Endothelial cell of umbilical vein (primary cell): Measurements from ENCODE around the gene C16orf89. TPM values are rescaled to one million over a fixed set of nuclear protein-coding genes. Genes with fewer than 3 reads are reported as not detected.
"Not testable (repeated sequence)": the region's sequence is repeated elsewhere in the genome, so short reads cannot be mapped to it uniquely, and the experiment has no call there.

Experiments
- BruUV-seq: library from RNA; stranded (reverse); fragments of 400-500 nt; replicated peaks from 2 replicates; lab custom pipeline; 2021; lab: Mats Ljungman, UMichigan
- CTCF ChIA-PET: fragments of 300-600, 350-600 bp; sonication (Branson Sonifier 250); formaldehyde crosslinking; loops from one replicate; lab custom pipeline; 2021; ENCODE audit warnings: antibody characterized with exemption, inconsistent platforms; lab: Charles Lee
- POLR2A ChIA-PET: fragments of 300-600, 350-600 bp; sonication (Branson Sonifier 250); formaldehyde crosslinking; loops from one replicate; lab custom pipeline; 2021; ENCODE audit warnings: antibody characterized with exemption, inconsistent platforms; lab: Charles Lee
- DNase-seq: peaks from one replicate; pipeline ENCODE4 v3.0.0-alpha.2; 2011; ENCODE audit warnings: low read depth, low spot score
- FAIRE-seq: peaks from 2 replicates; lab custom pipeline; 2011; peaks lifted over from hg19 to GRCh38; lab: Jason Lieb, UNC
- H2AFZ ChIP-seq: 2 replicates; pipeline ENCODE4 v1.6.0; 2012; ENCODE audit warnings: low read depth, low read length, control low read depth, inconsistent platforms
- H3K27ac ChIP-seq: 2 replicates; pipeline ENCODE4 v1.5.1; 2011; ENCODE audit warnings: low read depth, mild to moderate bottlenecking, control low read depth, low read length, moderate library complexity; ENCODE audit not compliant: insufficient read depth
- H3K27me3 ChIP-seq, 2 experiments: 2 replicates each; pipeline versions ENCODE4 v1.6.0 to v1.6.1; 2011; ENCODE audit warnings: low read length in 2 of 2, mixed read lengths in 1 of 2; ENCODE audit not compliant: control insufficient read depth in 2 of 2, insufficient read depth in 2 of 2
- H3K36me3 ChIP-seq, 2 experiments: 2 replicates in 1 of 2; 3 replicates in 1 of 2; pipeline ENCODE4 v1.5.1; 2011; ENCODE audit warnings: low read length in 2 of 2, mild to moderate bottlenecking in 1 of 2, moderate library complexity in 1 of 2; ENCODE audit not compliant: control insufficient read depth in 2 of 2, insufficient read depth in 2 of 2; ENCODE audit errors: extremely low read depth in 1 of 2
- H3K4me1 ChIP-seq: 3 replicates; pipeline ENCODE4 v1.5.1; 2011; ENCODE audit warnings: mild to moderate bottlenecking, low read length; ENCODE audit not compliant: control insufficient read depth, insufficient read depth; ENCODE audit errors: extremely low read depth
- H3K4me2 ChIP-seq: 2 replicates; pipeline ENCODE4 v1.6.1; 2011; ENCODE audit warnings: low read length, control low read depth, mixed read lengths; ENCODE audit not compliant: insufficient read depth
- H3K4me3 ChIP-seq, 3 experiments: fragments of 200-600 bp in 1 of 3; sonication (generic), shearing (Covaris generic) in 1 of 3; replicated peaks in 1 of 3; 2 replicates each; pipeline ENCODE4 v1.5.1; 2011 to 2016; ENCODE audit warnings: control low read depth in 3 of 3, low read length in 3 of 3, mild to moderate bottlenecking in 2 of 3, inconsistent platforms in 1 of 3, low read depth in 1 of 3, moderate library complexity in 1 of 3; ENCODE audit not compliant: insufficient read depth in 1 of 3
- H3K79me2 ChIP-seq: 2 replicates; pipeline ENCODE4 v1.6.0; 2012; ENCODE audit warnings: low read length, inconsistent platforms; ENCODE audit not compliant: control insufficient read depth, insufficient read depth
- H3K9ac ChIP-seq: replicated peaks from 2 replicates; pipeline ENCODE3; 2011; ENCODE audit warnings: low read length, control low read depth; ENCODE audit not compliant: insufficient read depth; ENCODE audit errors: extremely low read depth
- H3K9me1 ChIP-seq: replicated peaks from 3 replicates; pipeline ENCODE4 v1.6.0; 2011; ENCODE audit warnings: mild to moderate bottlenecking, low read length; ENCODE audit not compliant: control insufficient read depth, insufficient read depth; ENCODE audit errors: extremely low read depth
- H3K9me3 ChIP-seq: replicated peaks from 2 replicates; pipeline ENCODE4 v1.5.1; 2012; ENCODE audit warnings: low read length, inconsistent platforms; ENCODE audit not compliant: control insufficient read depth, insufficient read depth
- H4K20me1 ChIP-seq: replicated peaks from 2 replicates; pipeline ENCODE3; 2011; ENCODE audit warnings: mild to moderate bottlenecking, low read length; ENCODE audit not compliant: control insufficient read depth, insufficient read depth; ENCODE audit errors: extremely low read depth
- CTCF ChIP-seq, 2 donors: IDR thresholded peaks; 1 replicate in 1 of 2; 2 replicates in 1 of 2; pipeline ENCODE4 v1.5.1; 2011; ENCODE audit warnings: low read length in 2 of 2, mild to moderate bottlenecking in 2 of 2, moderate library complexity in 2 of 2, control low read depth in 1 of 2, inconsistent platforms in 1 of 2, low read depth in 1 of 2; ENCODE audit not compliant: insufficient read depth in 1 of 2; ENCODE audit errors: extremely low read depth in 1 of 2
- EZH2 ChIP-seq: IDR thresholded peaks from 2 replicates; pipeline ENCODE4 v1.6.1; 2012; ENCODE audit warnings: borderline replicate concordance, low read depth, mild to moderate bottlenecking, moderate library complexity, low read length, inconsistent platforms; ENCODE audit not compliant: severe bottlenecking
- FOS ChIP-seq: IDR thresholded peaks from 2 replicates; pipeline ENCODE4 v1.6.1; 2011; ENCODE audit warnings: mild to moderate bottlenecking, low read length, moderate library complexity, borderline replicate concordance; ENCODE audit not compliant: insufficient read depth
- GATA2 ChIP-seq: IDR thresholded peaks from 2 replicates; pipeline ENCODE4 v1.7.0; 2011; ENCODE audit warnings: low read depth, mild to moderate bottlenecking, moderate library complexity, mixed read lengths, low read length; ENCODE audit not compliant: insufficient read length, insufficient read depth
- JUN ChIP-seq: IDR thresholded peaks from 2 replicates; pipeline ENCODE4 v1.6.1; 2011; ENCODE audit warnings: borderline replicate concordance, low read depth; ENCODE audit not compliant: insufficient read length, insufficient read depth
- MYC ChIP-seq: IDR thresholded peaks from one replicate; pipeline ENCODE4 v1.6.1; 2011; ENCODE audit warnings: mild to moderate bottlenecking, low read depth, low read length
- POLR2A ChIP-seq: IDR thresholded peaks from 2 replicates; pipeline ENCODE4 v1.6.1; 2012; ENCODE audit warnings: low read depth, mild to moderate bottlenecking, control low read depth, low read length
- POLR2AphosphoS5 ChIP-seq: IDR thresholded peaks from 2 replicates; pipeline ENCODE4 v1.6.1; 2012; ENCODE audit warnings: low read depth, mild to moderate bottlenecking, control low read depth, low read length, moderate library complexity; ENCODE audit not compliant: insufficient read depth
- dilution Hi-C: fragments of 300-500 bp; cut with MboI; formaldehyde crosslinking; loops from one replicate; pipeline ENCODE4 v1.15.0; 2019; ENCODE audit warnings: low sequenced_read_pairs; ENCODE audit not compliant: extremely low pct_ligation_motif_present
- intact Hi-C: fragments of 100-400 bp; cut with micrococcal nuclease; formaldehyde crosslinking; loops from one replicate; pipeline ENCODE4 v1.10.0; 2022
- polyA plus RNA-seq, 4 experiments: library from polyadenylated mRNA; depleted of rRNA in 3 of 4; stranded (reverse) in 3 of 4; unstranded in 1 of 4; fragments of >200 nt; gene quantifications; 2 replicates each; pipeline versions ENCODE4 v1.2.1 to v1.2.3, GENCODE V29; 2011 to 2012; ENCODE audit warnings: missing spikeins in 1 of 4
- total RNA-seq: library from RNA; stranded (reverse); gene quantifications from 2 replicates; pipeline ENCODE4 v1.2.3, GENCODE V29; 2021
- TF ChIP-seq, protein P1 (sequence below): IDR thresholded peaks from 2 replicates; pipeline ENCODE4 v1.6.1; 2011; ENCODE audit not compliant: insufficient read depth, insufficient read length

Gene C16orf89
- total and polyA plus RNA-seq, 2 donors (not counting 3 experiments of a cell fraction or from before 2014, with no cell fraction given), result not detected

GRCh38 chr16:5045499-5046115, 20.1 kb downstream of the C16orf89 start:
- Histone ChIP-seq H3K4me3 (no peak overlapping the region), H3K4me1 (no peaks in the 10 kb centered on the region), H3K36me3 (no peaks in the 10 kb centered on the region), H3K9me1 (no peaks in the 10 kb centered on the region), H3K4me2 (no peak overlapping the region), H3K79me2 (no peaks in the 10 kb centered on the region), H4K20me1 (no peaks in the 10 kb centered on the region), H2AFZ (no peak overlapping the region), H3K27ac (no peak overlapping the region), H3K27me3 (peaks cover 1 to 6% of the 10 kb centered on the region in 2 experiments), H3K9ac (no peak overlapping the region), H3K9me3 (no peaks in the 10 kb centered on the region)
- DNase-seq, result no peak
- intact Hi-C loops, result no loop called here
- ChIA-PET CTCF (no interaction called here), POLR2A (no interaction called here)
- BruUV-seq, result no TSS peak
- FAIRE-seq, result no peak
- TF ChIP-seq GATA2 (no peak), FOS (no peak), MYC (no peak), EZH2 (no peak), CTCF (IDR thresholded peaks at IDR 0.05; ENCODE audit: extremely low read depth in 1 of 2, insufficient read depth in 1 of 2, low read depth in 1 of 2, low read length in 2 of 2) (no peak), JUN (no peak), POLR2A (no peak), POLR2AphosphoS5 (no peak)
- TF ChIP-seq, protein P1, sequence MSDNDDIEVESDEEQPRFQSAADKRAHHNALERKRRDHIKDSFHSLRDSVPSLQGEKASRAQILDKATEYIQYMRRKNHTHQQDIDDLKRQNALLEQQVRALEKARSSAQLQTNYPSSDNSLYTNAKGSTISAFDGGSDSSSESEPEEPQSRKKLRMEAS, result no peak
- dilution Hi-C loops, result no loop called here

DNA sequence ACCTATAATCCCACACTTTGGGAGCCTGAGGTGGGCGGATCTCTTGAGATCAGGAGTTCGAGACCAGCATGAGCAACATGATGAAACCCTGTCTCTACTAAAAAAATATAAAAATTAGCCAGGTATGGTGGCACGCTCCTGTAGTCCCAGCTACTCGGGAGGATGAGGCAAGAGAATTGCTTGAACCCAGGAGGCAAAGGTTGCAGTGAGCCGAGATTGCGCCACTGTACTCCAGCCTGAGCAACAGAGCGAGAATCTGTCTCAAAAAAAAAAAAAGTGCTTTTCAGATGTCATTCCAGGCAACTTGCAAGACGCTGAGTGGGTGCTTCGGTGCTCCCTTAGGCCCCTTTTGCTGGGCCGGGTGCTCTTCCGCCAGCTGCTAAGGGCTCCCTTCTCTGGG, 21.2 kb downstream of the C16orf89 start:
- H3K4me1 ChIP-seq, dilution Hi-C loops, H3K9me3 ChIP-seq, H3K27me3 ChIP-seq, H3K4me3 ChIP-seq, H3K36me3 ChIP-seq, H3K9ac ChIP-seq, H3K9me1 ChIP-seq, H3K27ac ChIP-seq, H3K4me2 ChIP-seq, POLR2A ChIA-PET, intact Hi-C loops, CTCF ChIA-PET, H4K20me1 ChIP-seq, H3K79me2 ChIP-seq, H2AFZ ChIP-seq, FAIRE-seq, BruUV-seq, DNase-seq: not testable (repeated sequence)
